ENCODE measurements around the gene CBX1. TPM values are rescaled to one million over a fixed set of nuclear protein-coding genes. Genes with fewer than 3 reads are reported as not detected.

The CBX1 gene
- total RNA-seq, 2 experiments from 2014 or later, result 52.3 to 53.0 TPM

- ATAC-seq, result no peak
- Mint-ChIP-seq H3K4me3 (peak overlapping the region; percentile 98), H3K27ac (peak overlapping the region; percentile 75), H3K4me1 (ENCODE audit: low read depth) (peaks cover 39% of the 10 kb centered on the region), H3K27me3 (no peaks in the 10 kb centered on the region), H3K36me3 (ENCODE audit: low read depth) (peaks cover 5% of the 10 kb centered on the region), H3K9me3 (peaks cover 6% of the 10 kb centered on the region)
- TF ChIP-seq CTCF (IDR thresholded peaks at IDR 0.05), result no peak
- DNase-seq, result no peak
- intact Hi-C loops (cut with micrococcal nuclease), result no loop called here
- POLR2A ChIA-PET, result interaction anchor here (0.7 to 1.0 kb wide), 2 partner anchors 10 to 706 kb away, joined by 3 to 4 read pairs; no protein-coding TSS in a partner anchor
- CTCF ChIA-PET, result interaction anchor here (2.2 kb wide), 1 partner anchor 22 kb away, joined by 6 read pairs; no protein-coding TSS in a partner anchor
These were observed 919 bp upstream of the CBX1 start for GRCh38 chr17:48102043-48102750.

GRCh38 chr17:48100591-48101011, 677 bp downstream of the CBX1 start:
- intact Hi-C loops (cut with micrococcal nuclease), result no loop called here
- H3K36me3 Mint-ChIP-seq (ENCODE audit: low read depth), result peaks cover 5% of the 10 kb centered on the region

DNA sequence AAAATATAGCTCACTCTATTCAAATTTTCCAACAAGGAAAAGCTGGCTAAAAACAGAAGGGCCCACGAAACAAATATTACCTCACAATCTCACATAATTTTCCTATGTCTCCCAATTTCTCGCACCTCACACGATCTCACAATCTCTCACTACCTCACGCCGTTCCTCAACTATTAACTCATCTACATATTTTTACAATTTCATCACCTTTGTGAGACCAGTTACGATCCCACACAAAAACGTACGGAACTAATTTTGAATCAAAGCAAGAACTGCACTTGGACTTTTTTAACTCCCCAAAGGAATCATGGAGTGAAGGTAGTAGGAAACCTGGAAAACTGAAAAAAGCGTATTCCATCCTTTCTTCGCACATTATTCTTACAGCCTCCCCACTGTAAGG, 1.1 kb downstream of the CBX1 start:
- POLR2A ChIA-PET, result interaction anchor here (1.0 to 1.3 kb wide), 2 partner anchors 20 to 27 kb away, joined by 3 read pairs; no protein-coding TSS in a partner anchor
- Mint-ChIP-seq H3K4me1 (ENCODE audit: low read depth) (peaks cover 42% of the 10 kb centered on the region), H3K9me3 (peaks cover 6% of the 10 kb centered on the region), H3K27me3 (no peaks in the 10 kb centered on the region), H3K27ac (no peak overlapping the region), H3K4me3 (peak overlapping the region; percentile 98), H3K36me3 (ENCODE audit: low read depth) (peaks cover 7% of the 10 kb centered on the region)
- TF ChIP-seq CTCF (IDR thresholded peaks at IDR 0.05), result no peak
- no peak for DNase-seq
- ATAC-seq, result no peak
- CTCF ChIA-PET, result interaction anchor here (1.3 to 5.2 kb wide), 3 partner anchors 10 to 74 kb away, joined by 4 to 31 read pairs (median 5); no protein-coding TSS in a partner anchor
- intact Hi-C loops (cut with micrococcal nuclease), result no loop called here

More at GRCh38 chr17:48100591-48101011, 677 bp downstream of the CBX1 start:
- CTCF ChIA-PET, result interaction anchor here (1.1 to 5.2 kb wide), 4 partner anchors 21 to 74 kb away, joined by 4 to 31 read pairs (median 4); no protein-coding TSS in a partner anchor
- POLR2A ChIA-PET, result interaction anchor here (1.0 to 1.3 kb wide), 3 partner anchors 20 to 28 kb away, joined by 3 read pairs; no protein-coding TSS in a partner anchor
- no peak for TF ChIP-seq CTCF (IDR thresholded peaks at IDR 0.05)
- Mint-ChIP-seq H3K4me1 (ENCODE audit: low read depth) (peaks cover 40% of the 10 kb centered on the region), H3K27me3 (no peaks in the 10 kb centered on the region), H3K9me3 (peaks cover 6% of the 10 kb centered on the region), H3K27ac (peak overlapping the region; percentile 91), H3K4me3 (peak overlapping the region; percentile 98)
- ATAC-seq, result no peak
- no peak for DNase-seq

DNA sequence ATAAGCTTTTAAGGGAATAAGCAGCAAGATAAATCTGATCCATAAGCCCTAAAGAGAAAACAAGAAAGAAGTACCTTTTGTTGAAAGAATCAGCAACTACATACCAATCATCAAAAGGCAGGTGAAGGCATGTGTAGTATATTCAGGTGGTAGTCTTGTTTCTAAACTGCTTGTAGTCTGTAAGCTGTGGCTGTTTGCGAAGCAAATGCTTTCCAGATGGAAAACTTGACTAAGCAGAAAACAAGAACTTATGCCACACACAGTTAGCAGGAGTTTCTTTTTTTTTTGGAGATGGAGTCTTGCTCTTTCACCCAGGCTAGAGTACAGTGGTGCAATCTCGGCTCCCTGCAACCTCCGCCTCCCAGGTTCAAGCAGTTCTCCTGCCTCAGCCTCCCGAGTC, 5.7 kb downstream of the CBX1 start:
- no peak for TF ChIP-seq CTCF (IDR thresholded peaks at IDR 0.05)
- intact Hi-C loops (cut with micrococcal nuclease), result no loop called here
- CTCF ChIA-PET, result interaction anchor here (0.8 to 5.2 kb wide), 5 partner anchors 9 to 69 kb away, joined by 3 to 31 read pairs (median 5); partner anchors contain the start of gene SNX11

More for the DNA sequence above, 5.7 kb downstream of the CBX1 start:
- DNase-seq (no peak), ATAC-seq (no peak)
- Mint-ChIP-seq H3K36me3 (ENCODE audit: low read depth) (peaks cover 13% of the 10 kb centered on the region), H3K4me1 (ENCODE audit: low read depth) (peaks cover 21% of the 10 kb centered on the region), H3K27ac (no peak overlapping the region), H3K4me3 (no peak overlapping the region), H3K27me3 (no peaks in the 10 kb centered on the region), H3K9me3 (no peaks in the 10 kb centered on the region)
- POLR2A ChIA-PET, result interaction anchor here (1.0 kb wide), 1 partner anchor 40 kb away, joined by 3 read pairs; no protein-coding TSS in a partner anchor

Measured in activated CD8-positive, alpha-beta T cell treated with anti-CD3 and anti-CD28 coated beads for 36 hours (primary cell).